GM21528 (cell line): ENCODE data around the gene LMNTD2.
A peak's percentile ranks its signal among the peaks of the same experiment; 100 is the strongest.

Experiments used
- ATAC-seq: cut with Tn5 transposase; IDR thresholded peaks from one replicate; pipeline ENCODE4 v1.9.1; 2021; ENCODE audit warnings: mild to moderate bottlenecking, moderate library complexity; ENCODE audit not compliant: unreplicated experiment, low FRiP score

The LMNTD2 gene, protein sequence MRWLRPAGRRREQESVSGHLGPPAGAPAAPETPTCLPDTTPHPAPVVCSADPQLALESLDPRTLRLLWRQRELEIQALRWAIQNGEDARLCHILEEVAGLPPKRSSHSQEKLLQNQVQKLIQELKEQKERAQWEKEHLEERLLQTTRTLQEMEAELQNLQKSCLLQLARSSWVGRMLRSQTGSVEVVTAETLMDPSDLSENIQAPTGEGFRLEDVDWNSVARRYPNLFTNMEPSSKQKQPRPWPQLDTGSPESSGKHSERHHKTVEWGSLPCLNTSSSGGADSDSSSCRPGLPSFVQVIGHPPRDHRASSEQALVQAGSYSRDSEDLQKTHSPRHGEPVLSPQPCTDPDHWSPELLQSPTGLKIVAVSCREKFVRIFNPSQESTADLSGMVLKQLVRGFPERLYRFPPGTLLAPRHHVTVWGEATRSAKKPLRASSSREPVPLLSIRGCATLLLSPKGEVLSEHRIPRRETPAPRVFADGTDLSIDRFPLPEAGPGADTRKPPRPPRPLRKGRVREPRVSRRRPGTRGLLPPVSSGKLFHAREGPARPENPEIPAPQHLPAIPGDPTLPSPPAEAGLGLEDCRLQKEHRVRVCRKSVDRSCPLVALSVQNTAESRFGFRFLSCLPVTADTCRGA

DNA sequence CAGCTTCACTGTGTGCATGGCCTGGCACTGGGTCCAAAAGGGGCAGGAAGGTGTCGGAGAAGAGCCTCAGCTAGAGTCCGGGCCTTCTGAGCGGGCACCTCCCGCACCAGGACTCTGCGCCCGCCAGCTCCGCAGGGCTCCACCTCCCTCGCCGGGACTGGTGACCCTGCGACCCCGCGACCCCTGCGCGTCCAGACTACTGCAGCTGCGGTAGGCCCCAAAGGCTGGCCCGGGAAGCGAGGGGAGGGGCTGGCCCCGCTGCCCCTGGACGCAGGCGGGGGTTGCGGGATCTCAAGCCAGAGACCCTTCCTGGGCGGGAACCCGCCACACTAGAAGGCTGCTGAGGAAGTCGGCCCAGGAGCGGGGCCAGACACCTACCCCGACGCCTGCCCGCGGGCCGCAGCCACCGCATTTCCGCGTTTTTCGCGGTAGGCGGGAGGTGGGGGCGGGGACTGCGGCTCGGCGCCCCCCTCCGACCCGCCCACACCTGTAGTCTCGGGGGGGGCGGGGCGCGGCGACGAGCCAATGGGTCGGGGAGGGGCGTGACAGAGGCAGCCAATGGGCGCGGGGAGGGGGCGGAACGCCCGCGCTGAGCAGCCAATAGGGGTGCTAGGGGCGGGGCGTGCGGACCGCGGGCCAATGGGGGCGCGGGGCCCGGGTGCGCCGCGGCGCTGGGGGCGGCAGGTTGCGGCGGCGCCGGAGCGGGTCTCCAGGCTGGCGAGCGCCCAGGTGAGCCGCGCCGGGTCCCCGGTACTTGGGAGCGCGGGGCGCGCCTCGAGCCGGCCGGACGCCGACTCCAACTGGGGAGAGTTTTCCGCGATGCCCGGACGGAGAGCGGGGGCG is at the start of gene LMNTD2, which contains the start of gene RASSF7:
Gene LMNTD2 (minus strand): TSS at position 434 of the 843 bp plus-strand sequence. CDS start 22 bp downstream, at position 412.
Gene RASSF7 (plus strand): TSS at position 666 of the 843 bp plus-strand sequence. CDS start 799 bp downstream, outside the sequence.
- peak; percentile 57 for ATAC-seq

DNA sequence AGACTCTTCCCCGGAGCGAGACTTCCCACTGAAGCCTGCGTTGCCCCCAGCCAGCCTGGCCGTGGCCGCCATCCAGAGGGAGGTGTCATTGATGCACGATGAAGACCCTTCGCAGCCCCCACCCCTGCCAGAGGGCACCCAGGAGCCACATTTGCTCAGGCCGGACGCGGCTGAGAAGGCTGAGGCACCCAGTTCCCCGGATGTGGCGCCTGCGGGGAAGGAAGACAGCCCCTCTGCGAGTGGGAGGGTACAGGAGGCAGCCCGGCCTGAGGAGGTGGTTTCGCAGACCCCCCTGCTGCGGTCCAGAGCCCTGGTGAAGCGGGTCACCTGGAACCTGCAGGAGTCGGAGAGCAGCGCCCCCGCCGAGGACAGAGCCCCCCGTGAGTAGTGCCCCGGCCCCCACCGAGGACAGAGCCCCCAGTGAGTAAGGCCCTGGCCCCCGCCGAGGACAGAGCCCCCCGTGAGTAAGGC is 48.8 kb upstream of the LMNTD2 start:
- no peak for ATAC-seq

DNA sequence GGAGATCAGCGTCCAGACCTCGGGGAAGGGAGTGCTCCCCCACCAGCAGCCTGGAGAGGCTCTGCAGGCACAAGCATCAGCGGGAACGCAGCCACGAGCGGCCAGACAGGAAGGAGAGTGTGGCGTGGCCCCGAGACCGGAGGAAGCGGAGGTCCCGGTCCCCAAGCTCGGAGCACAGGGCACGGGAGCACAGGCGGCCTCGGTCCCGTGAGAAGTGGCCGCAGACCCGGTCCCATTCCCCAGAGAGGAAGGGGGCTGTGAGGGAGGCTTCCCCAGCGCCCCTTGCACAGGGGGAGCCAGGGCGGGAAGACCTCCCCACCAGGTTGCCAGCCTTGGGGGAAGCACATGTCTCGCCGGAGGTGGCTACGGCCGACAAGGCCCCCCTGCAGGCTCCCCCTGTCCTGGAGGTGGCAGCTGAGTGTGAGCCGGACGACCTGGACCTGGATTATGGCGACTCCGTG is 48.3 kb upstream of the LMNTD2 start:
- no peak for ATAC-seq

- no peak for ATAC-seq
Measured at GRCh38 chr11:607971-608659, 47.6 kb upstream of the LMNTD2 start.

DNA sequence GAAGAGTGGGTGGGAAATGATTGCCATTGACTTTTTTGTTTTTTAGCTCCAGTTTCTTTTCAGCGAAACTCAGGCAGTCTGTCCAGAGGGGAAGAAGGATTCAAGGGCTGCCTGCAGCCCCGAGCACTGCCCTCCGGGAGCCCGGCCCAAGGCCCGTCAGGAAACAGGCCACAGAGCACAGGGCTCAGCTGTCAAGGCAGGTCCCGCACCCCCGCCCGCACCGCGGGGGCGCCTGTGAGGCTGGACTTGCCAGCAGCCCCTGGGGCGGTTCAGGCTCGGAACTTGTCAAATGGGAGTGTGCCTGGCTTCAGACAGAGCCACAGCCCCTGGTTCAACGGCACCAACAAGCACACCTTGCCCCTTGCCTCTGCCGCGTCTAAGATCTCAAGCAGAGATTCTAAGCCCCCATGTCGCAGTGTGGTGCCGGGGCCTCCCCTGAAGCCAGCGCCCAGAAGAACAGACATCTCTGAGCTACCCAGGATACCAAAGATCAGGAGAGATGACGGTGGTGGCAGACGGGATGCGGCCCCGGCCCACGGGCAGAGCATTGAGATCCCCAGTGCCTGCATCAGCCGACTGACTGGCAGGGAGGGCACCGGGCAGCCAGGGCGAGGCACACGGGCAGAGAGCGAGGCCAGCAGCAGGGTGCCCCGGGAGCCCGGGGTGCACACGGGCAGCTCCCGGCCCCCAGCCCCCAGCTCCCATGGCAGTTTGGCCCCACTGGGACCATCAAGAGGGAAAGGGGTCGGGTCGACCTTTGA is 46.7 kb upstream of the LMNTD2 start:
- ATAC-seq = no peak

DNA sequence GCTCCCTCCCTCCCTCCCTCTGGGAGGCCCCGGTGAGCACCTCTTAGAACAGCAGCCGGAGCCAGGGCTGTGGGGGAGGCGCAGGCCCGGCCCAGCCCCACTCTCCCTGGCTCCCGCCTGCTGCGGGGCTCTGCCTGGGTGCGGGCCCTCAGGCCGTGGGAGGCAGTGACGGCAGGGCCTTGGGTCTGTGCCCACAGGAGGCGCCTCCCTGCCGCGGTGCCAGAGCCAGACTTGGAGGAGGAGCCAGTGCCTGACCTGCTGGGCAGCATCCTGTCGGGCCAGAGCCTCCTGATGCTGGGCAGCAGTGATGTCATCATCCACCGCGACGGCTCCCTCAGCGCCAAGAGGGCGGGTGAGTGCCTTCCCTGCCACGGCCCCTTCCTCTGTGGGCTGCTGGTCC is 45.7 kb upstream of the LMNTD2 start:
- ATAC-seq = no peak

DNA sequence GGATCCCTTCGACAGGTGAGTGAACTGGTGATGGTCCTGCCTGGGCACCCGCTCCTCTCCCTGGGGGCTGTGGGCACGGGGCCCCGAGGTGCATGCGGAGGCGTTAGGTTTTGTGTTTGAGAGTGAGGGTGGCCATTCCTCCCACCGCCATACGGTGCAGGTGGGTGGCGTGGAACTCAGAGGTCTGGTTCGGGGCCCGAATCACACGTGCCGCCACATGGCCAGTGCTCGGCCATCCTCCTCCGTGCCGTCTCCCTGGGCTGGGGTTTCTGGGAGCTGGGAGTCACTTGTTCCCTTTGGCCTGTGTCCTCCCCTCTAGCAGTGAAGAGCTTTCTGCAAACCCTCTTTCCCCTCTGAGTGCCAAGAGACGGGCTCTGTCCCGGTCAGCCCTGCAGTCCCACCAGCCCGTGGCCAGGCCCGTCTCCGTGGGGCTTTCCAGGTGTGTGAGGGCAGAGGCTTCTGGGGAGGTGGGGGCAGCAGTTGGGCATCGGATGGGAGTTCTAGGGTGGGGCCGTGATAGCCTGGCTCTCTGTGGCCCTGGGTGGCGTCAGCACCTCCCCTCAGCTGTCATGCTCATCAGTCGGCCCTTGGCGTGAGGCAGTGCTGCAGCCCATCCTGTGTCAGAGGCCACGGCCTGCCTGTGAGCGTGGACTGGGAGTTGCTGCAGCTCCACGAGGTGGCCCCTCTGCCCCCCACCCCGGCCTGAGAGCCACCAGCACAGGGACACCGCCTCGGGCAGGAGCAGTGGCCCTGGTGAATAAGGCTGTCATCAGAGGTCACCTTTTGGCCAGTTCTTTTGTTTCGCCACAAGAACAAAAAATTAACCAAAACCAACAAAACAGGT is 45.0 kb upstream of the LMNTD2 start:
- no peak for ATAC-seq

DNA sequence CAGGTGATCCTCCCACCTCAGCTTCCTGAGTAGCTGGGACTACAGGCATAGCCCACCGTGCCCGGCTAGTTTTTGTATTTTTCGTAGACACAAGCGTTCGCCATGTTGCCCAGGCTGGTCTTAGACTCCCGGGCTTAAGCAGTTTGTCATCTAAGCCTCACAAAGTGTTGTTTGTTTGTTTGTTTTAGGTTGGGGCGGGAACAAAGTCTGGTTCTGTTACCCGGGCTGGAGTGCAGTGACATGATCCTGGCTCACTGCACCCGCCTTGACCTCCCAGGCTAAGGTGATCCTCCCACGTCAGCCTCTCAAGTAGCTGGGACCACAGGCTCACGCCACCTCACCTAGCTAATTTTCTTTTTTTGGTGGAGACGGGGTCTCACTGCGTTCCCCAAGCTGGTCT is 42.6 kb upstream of the LMNTD2 start:
- ATAC-seq = no peak

DNA sequence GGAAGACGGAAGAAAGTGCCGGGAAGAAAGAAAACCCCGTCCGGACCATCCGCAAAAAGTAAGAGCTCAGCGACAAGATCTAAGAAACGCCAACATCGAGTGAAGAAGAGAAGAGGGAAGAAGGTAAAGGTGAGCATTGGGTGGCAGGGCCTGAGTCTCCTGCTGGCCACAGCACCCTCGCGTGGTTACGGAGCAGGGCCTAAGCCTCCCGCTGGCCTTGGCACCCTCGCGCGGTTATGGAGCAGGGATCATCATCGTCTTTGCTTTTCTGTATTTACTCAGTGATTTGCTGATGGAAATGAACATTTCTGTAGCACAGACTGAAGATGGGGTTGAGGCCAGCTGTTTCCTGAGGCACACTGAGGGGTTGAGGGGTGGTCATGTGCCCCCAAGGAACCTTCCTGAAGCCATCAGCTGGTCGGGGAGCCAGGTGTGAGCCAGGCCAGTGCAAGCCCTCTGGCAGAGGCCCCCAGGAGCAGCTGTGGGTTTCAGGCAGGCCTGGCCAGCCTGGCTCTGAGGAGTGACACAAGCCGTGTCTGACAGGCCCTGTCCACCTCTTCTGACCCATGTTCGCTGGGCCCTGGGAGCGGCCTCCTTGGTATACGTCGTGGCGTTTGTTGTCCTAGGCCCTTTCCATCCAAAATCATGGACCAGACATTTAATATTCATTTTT is 41.2 kb upstream of the LMNTD2 start:
- no peak for ATAC-seq

- no peak for ATAC-seq
Measured at GRCh38 chr11:598005-598680, 37.6 kb upstream of the LMNTD2 start.

GRCh38 chr11:597166-597725 is 36.7 kb upstream of the LMNTD2 start:
- no peak for ATAC-seq

DNA sequence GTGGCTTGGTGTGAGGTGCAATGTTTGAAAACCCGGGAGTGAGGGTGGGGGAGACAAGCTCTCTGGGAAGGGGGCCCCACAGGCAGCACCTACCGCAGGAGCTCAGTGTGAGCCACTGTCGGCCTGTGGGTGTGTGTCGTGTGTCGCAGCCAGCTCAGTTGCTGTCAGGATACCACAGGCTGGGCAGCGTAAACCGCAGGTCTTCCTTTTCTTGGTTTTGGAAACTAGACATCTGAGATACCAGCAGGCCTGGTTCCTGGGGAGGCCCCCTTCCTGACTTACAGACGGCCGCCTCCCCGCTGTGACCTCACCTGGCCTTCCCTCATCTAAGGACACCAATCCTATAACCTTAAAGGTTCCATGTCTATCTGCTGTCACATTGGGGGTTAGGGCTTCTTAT is 35.8 kb upstream of the LMNTD2 start:
- no peak for ATAC-seq

GRCh38 chr11:595400-595799 is 34.9 kb upstream of the LMNTD2 start:
- no peak for ATAC-seq

DNA sequence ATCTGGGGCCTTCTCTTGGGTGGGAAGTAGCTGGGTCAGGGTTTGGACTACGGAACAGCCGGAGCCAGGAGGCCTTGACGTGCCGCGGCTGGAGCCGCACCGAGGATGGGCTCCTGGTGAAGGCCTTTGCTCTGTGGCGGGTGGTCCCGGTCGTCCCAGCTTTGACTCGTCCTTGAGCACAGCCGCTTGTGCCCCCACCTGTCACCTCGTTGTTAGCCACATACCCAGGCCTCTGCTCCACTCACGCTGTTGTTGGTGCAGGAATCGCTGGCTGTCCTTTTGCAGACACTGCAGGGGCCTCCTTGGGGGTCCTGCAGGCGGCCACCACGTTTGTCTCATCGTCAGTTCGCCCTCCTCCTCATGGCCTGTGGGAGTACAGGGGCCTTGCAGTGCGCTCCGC is 32.8 kb upstream of the LMNTD2 start:
- ATAC-seq = no peak

- no peak for ATAC-seq
Measured at GRCh38 chr11:592918-593317, 32.4 kb upstream of the LMNTD2 start.

GRCh38 chr11:592501-592900 is 32.0 kb upstream of the LMNTD2 start:
- no peak for ATAC-seq

GRCh38 chr11:590997-591396 is 30.5 kb upstream of the LMNTD2 start:
- ATAC-seq = no peak
